ENCODE results near the gene TSPAN2.
A peak's percentile ranks its signal among the peaks of the same experiment; 100 is the strongest.

TSPAN2 gene

DNA sequence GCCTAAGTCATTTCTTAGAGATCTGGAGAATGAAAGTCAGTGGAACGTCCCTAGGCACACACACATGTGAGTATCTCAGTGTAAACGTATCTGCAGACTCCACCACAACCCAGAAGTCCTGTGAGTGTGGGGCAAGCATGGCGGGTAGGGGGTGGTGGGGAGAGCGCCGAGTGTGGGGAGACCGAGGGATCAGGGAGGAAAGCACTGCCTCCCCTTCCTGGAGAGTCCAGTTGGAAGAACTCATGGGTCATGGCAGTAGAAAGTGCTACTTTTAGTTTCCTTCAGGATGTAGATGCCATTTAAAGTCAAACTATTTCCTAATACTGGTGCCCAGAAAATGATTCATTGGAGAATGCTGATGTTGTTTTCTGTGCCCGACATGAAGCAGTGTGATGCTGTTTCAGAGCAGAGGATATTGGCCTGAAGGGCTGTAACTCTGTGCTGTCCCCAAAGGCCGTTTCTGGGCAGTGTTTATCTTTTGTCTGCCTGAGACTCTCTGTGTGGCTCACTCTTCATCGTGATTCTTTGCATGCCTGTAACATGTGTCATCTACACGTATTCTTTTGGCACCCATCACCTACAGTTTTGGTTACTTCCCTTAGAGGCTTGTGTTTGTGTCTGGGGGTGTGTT lies 45.7 kb upstream of the TSPAN2 start:
- peak; percentile 75 for ATAC-seq
- TF ChIP-seq, protein P1, sequence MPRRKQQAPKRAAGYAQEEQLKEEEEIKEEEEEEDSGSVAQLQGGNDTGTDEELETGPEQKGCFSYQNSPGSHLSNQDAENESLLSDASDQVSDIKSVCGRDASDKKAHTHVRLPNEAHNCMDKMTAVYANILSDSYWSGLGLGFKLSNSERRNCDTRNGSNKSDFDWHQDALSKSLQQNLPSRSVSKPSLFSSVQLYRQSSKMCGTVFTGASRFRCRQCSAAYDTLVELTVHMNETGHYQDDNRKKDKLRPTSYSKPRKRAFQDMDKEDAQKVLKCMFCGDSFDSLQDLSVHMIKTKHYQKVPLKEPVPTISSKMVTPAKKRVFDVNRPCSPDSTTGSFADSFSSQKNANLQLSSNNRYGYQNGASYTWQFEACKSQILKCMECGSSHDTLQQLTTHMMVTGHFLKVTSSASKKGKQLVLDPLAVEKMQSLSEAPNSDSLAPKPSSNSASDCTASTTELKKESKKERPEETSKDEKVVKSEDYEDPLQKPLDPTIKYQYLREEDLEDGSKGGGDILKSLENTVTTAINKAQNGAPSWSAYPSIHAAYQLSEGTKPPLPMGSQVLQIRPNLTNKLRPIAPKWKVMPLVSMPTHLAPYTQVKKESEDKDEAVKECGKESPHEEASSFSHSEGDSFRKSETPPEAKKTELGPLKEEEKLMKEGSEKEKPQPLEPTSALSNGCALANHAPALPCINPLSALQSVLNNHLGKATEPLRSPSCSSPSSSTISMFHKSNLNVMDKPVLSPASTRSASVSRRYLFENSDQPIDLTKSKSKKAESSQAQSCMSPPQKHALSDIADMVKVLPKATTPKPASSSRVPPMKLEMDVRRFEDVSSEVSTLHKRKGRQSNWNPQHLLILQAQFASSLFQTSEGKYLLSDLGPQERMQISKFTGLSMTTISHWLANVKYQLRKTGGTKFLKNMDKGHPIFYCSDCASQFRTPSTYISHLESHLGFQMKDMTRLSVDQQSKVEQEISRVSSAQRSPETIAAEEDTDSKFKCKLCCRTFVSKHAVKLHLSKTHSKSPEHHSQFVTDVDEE (CRISPR knock-in tag; IDR thresholded peaks at IDR 0.05) = no peak

DNA sequence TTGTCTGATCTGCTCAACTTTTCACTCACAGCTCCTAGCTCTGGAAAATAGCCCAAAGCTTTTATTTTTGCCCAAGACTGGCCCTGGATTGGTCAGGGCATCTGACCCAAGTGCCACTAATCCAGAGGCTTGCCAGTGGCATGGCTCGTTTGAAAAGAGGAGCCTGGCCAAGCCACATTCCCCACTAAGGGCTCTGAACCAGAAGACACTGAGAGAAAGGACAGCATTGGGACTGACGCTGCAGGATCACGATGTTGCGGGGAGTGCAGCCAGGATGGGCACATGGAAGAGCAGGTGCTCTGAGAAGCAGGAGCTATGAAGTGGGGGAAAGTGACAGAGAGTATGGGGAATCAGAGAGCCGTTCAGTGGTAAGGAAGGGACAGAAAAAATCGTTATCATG lies 44.9 kb upstream of the TSPAN2 start:
- no peak for ATAC-seq
- TF ChIP-seq BACH2 (CRISPR knock-in tag; IDR thresholded peaks at IDR 0.05; ENCODE audit: borderline replicate concordance) (no peak), ARNTL (CRISPR knock-in tag; IDR thresholded peaks at IDR 0.05; ENCODE audit: borderline replicate concordance, low read depth) (no peak), ZNF8 (CRISPR knock-in tag; IDR thresholded peaks at IDR 0.05) (no peak), PPARA (CRISPR knock-in tag; IDR thresholded peaks at IDR 0.05; ENCODE audit: borderline replicate concordance) (no peak), CSDC2 (CRISPR knock-in tag; IDR thresholded peaks at IDR 0.05) (no peak), TOX (CRISPR knock-in tag; IDR thresholded peaks at IDR 0.05; ENCODE audit: borderline replicate concordance) (no peak), GLIS3 (CRISPR knock-in tag; IDR thresholded peaks at IDR 0.05) (no peak), ZC3H10 (CRISPR knock-in tag; IDR thresholded peaks at IDR 0.05) (no peak), TCF4 (CRISPR knock-in tag; IDR thresholded peaks at IDR 0.05; ENCODE audit: borderline replicate concordance) (no peak), ZNF70 (CRISPR knock-in tag; IDR thresholded peaks at IDR 0.05) (no peak)
- TF ChIP-seq, protein P2, sequence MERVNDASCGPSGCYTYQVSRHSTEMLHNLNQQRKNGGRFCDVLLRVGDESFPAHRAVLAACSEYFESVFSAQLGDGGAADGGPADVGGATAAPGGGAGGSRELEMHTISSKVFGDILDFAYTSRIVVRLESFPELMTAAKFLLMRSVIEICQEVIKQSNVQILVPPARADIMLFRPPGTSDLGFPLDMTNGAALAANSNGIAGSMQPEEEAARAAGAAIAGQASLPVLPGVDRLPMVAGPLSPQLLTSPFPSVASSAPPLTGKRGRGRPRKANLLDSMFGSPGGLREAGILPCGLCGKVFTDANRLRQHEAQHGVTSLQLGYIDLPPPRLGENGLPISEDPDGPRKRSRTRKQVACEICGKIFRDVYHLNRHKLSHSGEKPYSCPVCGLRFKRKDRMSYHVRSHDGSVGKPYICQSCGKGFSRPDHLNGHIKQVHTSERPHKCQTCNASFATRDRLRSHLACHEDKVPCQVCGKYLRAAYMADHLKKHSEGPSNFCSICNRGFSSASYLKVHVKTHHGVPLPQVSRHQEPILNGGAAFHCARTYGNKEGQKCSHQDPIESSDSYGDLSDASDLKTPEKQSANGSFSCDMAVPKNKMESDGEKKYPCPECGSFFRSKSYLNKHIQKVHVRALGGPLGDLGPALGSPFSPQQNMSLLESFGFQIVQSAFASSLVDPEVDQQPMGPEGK (CRISPR knock-in tag; IDR thresholded peaks at IDR 0.05; ENCODE audit: borderline replicate concordance) = no peak
- TF ChIP-seq, protein P3, sequence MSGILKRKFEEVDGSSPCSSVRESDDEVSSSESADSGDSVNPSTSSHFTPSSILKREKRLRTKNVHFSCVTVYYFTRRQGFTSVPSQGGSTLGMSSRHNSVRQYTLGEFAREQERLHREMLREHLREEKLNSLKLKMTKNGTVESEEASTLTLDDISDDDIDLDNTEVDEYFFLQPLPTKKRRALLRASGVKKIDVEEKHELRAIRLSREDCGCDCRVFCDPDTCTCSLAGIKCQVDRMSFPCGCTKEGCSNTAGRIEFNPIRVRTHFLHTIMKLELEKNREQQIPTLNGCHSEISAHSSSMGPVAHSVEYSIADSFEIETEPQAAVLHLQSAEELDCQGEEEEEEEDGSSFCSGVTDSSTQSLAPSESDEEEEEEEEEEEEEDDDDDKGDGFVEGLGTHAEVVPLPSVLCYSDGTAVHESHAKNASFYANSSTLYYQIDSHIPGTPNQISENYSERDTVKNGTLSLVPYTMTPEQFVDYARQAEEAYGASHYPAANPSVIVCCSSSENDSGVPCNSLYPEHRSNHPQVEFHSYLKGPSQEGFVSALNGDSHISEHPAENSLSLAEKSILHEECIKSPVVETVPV (CRISPR knock-in tag; IDR thresholded peaks at IDR 0.05) = no peak

DNA sequence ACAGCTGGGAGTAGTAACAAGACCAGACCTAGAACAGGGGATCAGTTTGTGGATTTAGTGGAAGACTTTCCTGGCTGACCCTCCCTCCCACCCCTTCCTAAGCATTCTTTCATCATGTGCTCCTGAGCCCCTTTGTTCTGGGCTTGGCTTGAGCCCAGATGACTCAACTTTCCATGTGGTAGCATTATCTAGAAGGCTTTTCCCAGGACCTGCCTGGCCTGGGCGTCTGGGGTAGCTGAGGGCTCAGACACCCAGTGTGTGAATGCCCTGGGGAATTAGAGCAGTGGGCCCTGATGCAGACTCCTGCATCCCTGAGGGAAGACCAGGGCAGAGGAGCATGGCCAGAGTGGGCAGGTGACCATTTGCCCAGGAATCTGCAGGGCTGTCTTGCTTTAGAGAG lies 44.1 kb upstream of the TSPAN2 start:
- ATAC-seq = no peak
- TF ChIP-seq ZFP3 (CRISPR knock-in tag; IDR thresholded peaks at IDR 0.05) (no peak), ZC3H10 (CRISPR knock-in tag; IDR thresholded peaks at IDR 0.05) (no peak), TOX (CRISPR knock-in tag; IDR thresholded peaks at IDR 0.05; ENCODE audit: borderline replicate concordance) (no peak), BACH2 (CRISPR knock-in tag; IDR thresholded peaks at IDR 0.05; ENCODE audit: borderline replicate concordance) (no peak), ZFP30 (CRISPR knock-in tag; IDR thresholded peaks at IDR 0.05) (no peak), ARNTL (CRISPR knock-in tag; IDR thresholded peaks at IDR 0.05; ENCODE audit: borderline replicate concordance, low read depth) (no peak), ZNF70 (CRISPR knock-in tag; IDR thresholded peaks at IDR 0.05) (no peak), ZNF8 (CRISPR knock-in tag; IDR thresholded peaks at IDR 0.05) (no peak)

DNA sequence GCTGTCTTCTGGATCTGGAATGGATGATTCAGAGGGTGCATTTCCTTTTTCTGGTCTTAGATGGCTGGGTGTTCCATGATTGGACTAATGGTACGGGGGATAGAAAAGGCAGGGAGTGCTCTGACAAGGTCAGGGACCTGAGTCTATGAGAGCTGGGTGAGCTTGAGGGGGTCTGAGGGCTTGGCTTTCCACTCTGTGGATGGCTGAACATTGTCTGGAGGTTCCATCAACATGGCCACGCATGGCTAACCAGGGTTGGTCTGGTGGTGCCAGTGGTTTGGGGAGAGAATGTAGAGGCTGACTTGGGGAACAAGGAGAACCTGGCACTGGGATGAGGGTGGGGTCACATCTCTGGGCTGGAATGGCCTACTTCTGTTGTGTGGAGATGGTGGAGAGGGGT lies 41.5 kb upstream of the TSPAN2 start:
- ATAC-seq = no peak
- TF ChIP-seq GLIS3 (CRISPR knock-in tag; IDR thresholded peaks at IDR 0.05) (no peak), ZNF565 (CRISPR knock-in tag; conservative IDR thresholded peaks at IDR 0.05; ENCODE audit: low read depth) (no peak), CSDC2 (CRISPR knock-in tag; IDR thresholded peaks at IDR 0.05) (no peak), SNAI2 (CRISPR knock-in tag; IDR thresholded peaks at IDR 0.05) (no peak), OSR1 (CRISPR knock-in tag; IDR thresholded peaks at IDR 0.05) (no peak), ZC3H10 (CRISPR knock-in tag; IDR thresholded peaks at IDR 0.05) (no peak), RARB (CRISPR knock-in tag; IDR thresholded peaks at IDR 0.05) (no peak), TCF4 (CRISPR knock-in tag; IDR thresholded peaks at IDR 0.05; ENCODE audit: borderline replicate concordance) (no peak), ISL1 (CRISPR knock-in tag; IDR thresholded peaks at IDR 0.05) (no peak), TOX (CRISPR knock-in tag; IDR thresholded peaks at IDR 0.05; ENCODE audit: borderline replicate concordance) (no peak), BACH2 (CRISPR knock-in tag; IDR thresholded peaks at IDR 0.05; ENCODE audit: borderline replicate concordance) (no peak), ARNTL (CRISPR knock-in tag; IDR thresholded peaks at IDR 0.05; ENCODE audit: borderline replicate concordance, low read depth) (no peak)
- TF ChIP-seq, protein P2 (CRISPR knock-in tag; IDR thresholded peaks at IDR 0.05; ENCODE audit: borderline replicate concordance) = no peak
- TF ChIP-seq, protein P3 (CRISPR knock-in tag; IDR thresholded peaks at IDR 0.05) = no peak
- TF ChIP-seq, protein P1 (CRISPR knock-in tag; IDR thresholded peaks at IDR 0.05) = no peak
